ENCODE data around the gene MZF1. TPM values are rescaled to one million over a fixed set of nuclear protein-coding genes. Genes with fewer than 3 reads are reported as not detected.
"Not testable (repeated sequence)": the region's sequence is repeated elsewhere in the genome, so short reads cannot be mapped to it uniquely, and the experiment has no call there.

The MZF1 gene
- total RNA-seq = 10 to 100 TPM; 10.3 to 26.5 TPM
- 10 to 100 TPM; 37.7 to 51.7 TPM for polyA plus RNA-seq (ENCODE audit: insufficient read length in 2 of 2)
- long read RNA-seq, donor 1, transcript MZF1-207 (1 exons, 2,683 nt) = major isoform, 44 of 48 reads
- long read RNA-seq, donor 1, partial matches to known transcripts = 0 of 48 reads
- long read RNA-seq, donor 1, other reads (novel, unspliced or antisense) = 0 of 48 reads
- long read RNA-seq, donor 2, transcript MZF1-207 (1 exons, 2,683 nt) = major isoform, 24 of 25 reads
- long read RNA-seq, donor 2, partial matches to known transcripts = 0 of 25 reads
- long read RNA-seq, donor 2, other reads (novel, unspliced or antisense) = 0 of 25 reads
- long read RNA-seq, donor 3, transcript MZF1-207 (1 exons, 2,683 nt) = major isoform, 22 of 22 reads
- long read RNA-seq, donor 3, partial matches to known transcripts = 0 of 22 reads
- long read RNA-seq, donor 3, other reads (novel, unspliced or antisense) = 0 of 22 reads
- long read RNA-seq, donor 4, transcript MZF1-207 (1 exons, 2,683 nt) = major isoform, 43 of 78 reads
- long read RNA-seq, donor 4, partial matches to known transcripts = 27 of 78 reads
- long read RNA-seq, donor 4, other reads (novel, unspliced or antisense) = 6 of 78 reads

DNA sequence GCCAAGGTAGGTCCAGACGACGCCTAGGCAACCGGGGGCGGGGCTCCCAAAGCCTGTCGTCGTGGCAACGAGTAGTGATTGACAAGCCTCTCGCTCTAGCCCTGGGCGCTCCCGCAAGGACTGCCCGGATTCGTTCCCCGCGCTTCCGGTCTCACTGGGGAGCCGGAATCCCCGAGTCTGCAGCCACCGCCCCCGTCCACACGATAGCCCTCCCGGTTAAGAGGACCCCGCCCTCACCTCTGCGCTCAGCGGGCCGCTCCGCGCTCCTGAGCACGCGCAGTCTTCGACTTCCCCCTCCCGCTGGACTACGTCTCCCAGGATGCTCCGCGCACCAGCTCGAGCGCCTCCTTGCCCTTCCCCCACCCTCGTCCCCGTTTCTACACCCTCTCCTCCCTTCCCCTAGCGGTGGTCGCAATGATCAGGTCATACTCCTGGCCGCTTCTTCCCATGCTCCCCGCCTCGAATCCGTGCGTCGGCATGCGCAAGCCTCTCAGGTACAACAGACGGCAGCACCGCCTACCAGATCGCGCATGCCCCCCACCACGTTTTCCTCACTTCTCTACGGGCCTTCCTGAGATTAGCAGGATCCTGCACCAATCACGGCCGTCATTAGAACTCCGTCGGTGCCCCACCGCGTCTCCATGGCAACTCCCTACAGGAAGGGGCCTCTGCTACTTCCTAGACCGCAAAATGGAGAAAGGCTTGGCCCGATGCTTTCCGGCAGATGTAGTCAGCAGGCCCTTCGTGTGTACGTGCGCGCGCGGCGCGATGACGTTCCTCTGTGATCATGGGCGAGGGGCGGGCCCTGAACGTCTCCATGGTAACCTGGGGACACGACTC, at the start of gene MZF1:
Gene MZF1, minus strand, starts transcription at position 518 of the 840 bp plus-strand sequence. CDS start 1,946 bp downstream, outside the sequence.
- peak; percentile 99 to 100 (median 100) for DNase-seq (ENCODE audit: low read depth in 4 of 6, low spot score in 6 of 6)
- Histone ChIP-seq H3K4me1 (ENCODE audit: control insufficient read depth, insufficient read depth, low read length) (peaks cover 51% of the 10 kb centered on the region), H3K27me3 (ENCODE audit: control insufficient read depth, insufficient read depth, low read length) (no peaks in the 10 kb centered on the region), H3K36me3 (ENCODE audit: control insufficient read depth, insufficient read depth, low read length) (peaks cover 40% of the 10 kb centered on the region), H3K9me3 (ENCODE audit: control insufficient read depth, insufficient read depth, low read length) (no peaks in the 10 kb centered on the region), H3K4me3 (ENCODE audit: low read depth, low read length) (peak within 1 kb of the TSS; percentile 87), H3K27ac (ENCODE audit: low read depth, low read length) (peak within 1 kb of the TSS; percentile 99)
- WGBS (ENCODE audit: insufficient coverage) = under 1% methylated on average over 74 of the region's 75 CpGs

DNA sequence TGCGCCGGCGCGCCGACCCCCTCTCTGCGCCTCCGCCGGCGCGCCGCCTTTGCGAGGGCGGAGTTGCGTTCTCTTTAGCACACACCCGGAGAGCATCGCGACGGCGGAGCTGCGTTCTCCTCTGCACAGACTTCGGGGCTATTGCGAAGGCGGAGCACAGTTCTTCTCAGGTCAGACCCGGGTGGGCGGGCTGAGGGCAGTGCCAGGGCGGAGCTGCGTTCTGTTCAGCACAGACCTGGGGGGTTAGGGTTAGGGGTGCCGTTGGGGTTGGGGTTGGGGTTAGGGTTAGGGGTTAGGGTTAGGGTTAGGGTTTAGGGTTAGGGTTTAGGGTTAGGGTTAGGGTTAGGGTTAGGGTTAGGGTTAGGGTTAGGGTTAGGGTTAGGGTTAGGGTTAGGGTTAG, 34.1 kb upstream of the MZF1 start:
- not testable (repeated sequence) for DNase-seq (ENCODE audit: low read depth in 4 of 6, low spot score in 6 of 6); H3K4me3 ChIP-seq (ENCODE audit: low read depth, low read length); H3K27me3 ChIP-seq (ENCODE audit: control insufficient read depth, insufficient read depth, low read length); H3K9me3 ChIP-seq (ENCODE audit: control insufficient read depth, insufficient read depth, low read length); H3K27ac ChIP-seq (ENCODE audit: low read depth, low read length); H3K4me1 ChIP-seq (ENCODE audit: control insufficient read depth, insufficient read depth, low read length); H3K36me3 ChIP-seq (ENCODE audit: control insufficient read depth, insufficient read depth, low read length)
- WGBS (ENCODE audit: insufficient coverage) = 67% methylated on average over 15 of the region's 28 CpGs

DNA sequence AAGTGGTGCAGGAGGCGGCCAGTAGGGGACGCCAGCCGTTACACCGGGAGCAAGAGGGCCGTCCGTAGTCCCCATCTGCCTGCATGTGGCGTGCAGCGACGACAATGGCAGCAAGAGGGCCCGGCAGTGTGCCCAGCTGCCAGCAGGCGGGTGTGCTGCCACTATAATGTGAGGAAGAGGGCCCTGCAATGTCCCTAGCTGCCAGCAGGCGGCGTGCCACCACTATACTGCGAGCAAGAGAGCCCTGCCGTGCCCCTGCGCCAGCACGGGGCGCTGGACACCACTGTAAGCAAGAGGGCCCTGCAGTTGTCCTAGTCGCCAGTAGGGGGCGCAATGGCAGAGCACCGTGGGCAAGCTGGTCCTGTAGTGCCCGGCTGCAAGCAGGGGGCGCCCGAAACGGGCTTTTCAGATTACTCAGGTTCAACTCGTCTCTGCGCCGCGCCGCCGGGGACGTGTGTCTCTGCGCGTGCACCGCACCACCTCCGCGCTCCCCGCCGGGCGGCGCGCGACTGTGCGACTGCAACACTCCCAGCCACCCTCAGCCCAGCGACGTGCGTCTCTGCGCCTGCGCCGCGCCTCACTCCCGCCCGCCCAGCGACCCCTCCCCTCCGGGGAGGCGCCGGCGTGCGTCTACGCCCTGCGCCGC, 33.2 kb upstream of the MZF1 start:
- H3K4me1 ChIP-seq (ENCODE audit: control insufficient read depth, insufficient read depth, low read length); DNase-seq (ENCODE audit: low read depth in 4 of 6, low spot score in 6 of 6); H3K27me3 ChIP-seq (ENCODE audit: control insufficient read depth, insufficient read depth, low read length); H3K36me3 ChIP-seq (ENCODE audit: control insufficient read depth, insufficient read depth, low read length); H3K9me3 ChIP-seq (ENCODE audit: control insufficient read depth, insufficient read depth, low read length); H3K27ac ChIP-seq (ENCODE audit: low read depth, low read length); H3K4me3 ChIP-seq (ENCODE audit: low read depth, low read length): not testable (repeated sequence)
- WGBS (ENCODE audit: insufficient coverage) = 69% methylated on average over 42 of the region's 62 CpGs

DNA sequence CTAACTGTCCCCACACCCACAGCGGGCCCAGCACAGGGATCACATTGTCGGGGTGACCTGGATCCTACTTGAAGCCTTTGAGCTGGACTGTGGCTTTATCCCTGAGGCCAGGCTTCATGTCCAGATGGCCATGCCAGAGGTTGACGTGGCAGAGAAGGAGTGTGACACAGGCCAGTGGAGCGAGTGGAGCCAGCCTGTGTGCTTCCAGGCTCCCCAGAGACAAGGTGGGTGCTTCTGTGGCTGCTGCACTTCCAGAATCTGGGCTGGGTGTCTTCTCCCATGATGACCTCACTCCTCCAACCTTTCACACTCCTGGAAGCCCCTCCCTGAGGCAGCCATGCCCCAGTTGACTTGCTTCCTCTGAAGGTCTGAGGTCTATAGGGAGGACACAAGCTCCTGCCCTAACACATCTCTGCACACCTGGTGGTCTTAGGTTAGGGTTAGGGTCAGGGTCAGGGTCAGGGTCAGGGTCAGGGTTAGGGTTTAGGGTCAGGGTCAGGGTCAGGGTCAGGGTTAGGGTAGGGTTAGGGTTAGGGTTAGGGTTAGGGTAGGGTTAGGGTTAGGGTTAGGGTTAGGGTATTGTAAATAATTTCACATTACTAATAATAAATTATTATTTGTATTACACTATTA, 13.1 kb upstream of the MZF1 start:
- H3K4me3 ChIP-seq (ENCODE audit: low read depth, low read length) = no peak overlapping the region
- H3K27ac ChIP-seq (ENCODE audit: low read depth, low read length) = no peak overlapping the region
- no peak for DNase-seq (ENCODE audit: low read depth in 4 of 6, low spot score in 6 of 6)
- peaks cover 3% of the 10 kb centered on the region for H3K4me1 ChIP-seq (ENCODE audit: control insufficient read depth, insufficient read depth, low read length)
- H3K9me3 ChIP-seq (ENCODE audit: control insufficient read depth, insufficient read depth, low read length) = no peaks in the 10 kb centered on the region
- H3K27me3 ChIP-seq (ENCODE audit: control insufficient read depth, insufficient read depth, low read length) = no peaks in the 10 kb centered on the region
- H3K36me3 ChIP-seq (ENCODE audit: control insufficient read depth, insufficient read depth, low read length) = peaks cover 36% of the 10 kb centered on the region
- WGBS (ENCODE audit: insufficient coverage) = 92% methylated on average over 4 of the region's 4 CpGs

DNA sequence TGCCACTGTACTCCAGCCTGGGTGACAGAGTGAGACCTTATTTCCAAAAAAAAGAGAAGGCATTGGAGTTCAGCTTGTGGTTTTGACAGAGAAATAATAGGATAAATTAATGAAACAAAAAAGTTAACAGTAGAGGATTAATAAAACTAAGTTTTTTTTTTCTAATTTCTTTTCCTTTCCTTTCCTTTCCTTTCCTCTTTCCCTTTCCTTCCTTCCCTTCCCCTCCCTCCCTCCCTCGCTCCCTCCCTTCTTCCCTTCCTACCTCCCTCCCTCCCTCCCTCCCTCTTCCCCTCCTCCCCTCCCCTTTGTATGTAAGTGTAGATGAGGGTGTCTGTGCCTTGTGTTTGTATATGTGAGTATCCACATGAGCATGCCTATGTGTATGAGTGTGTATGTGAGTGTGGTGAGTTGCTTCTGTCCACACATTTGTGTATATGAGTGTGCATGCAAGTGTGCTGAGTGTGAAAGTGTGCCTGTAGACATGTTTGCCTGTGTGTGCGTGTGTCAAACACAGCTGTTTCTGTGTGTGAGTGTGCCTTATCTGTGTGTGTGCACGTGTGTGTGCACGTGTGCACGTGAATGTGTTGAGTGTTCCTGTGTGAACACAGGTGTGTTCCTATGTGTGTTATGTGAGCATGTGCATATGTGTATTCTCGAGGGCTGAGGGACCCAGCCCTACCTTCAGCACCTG, 12.5 kb upstream of the MZF1 start:
- no peaks in the 10 kb centered on the region for H3K9me3 ChIP-seq (ENCODE audit: control insufficient read depth, insufficient read depth, low read length)
- H3K4me3 ChIP-seq (ENCODE audit: low read depth, low read length) = no peak overlapping the region
- no peak overlapping the region for H3K27ac ChIP-seq (ENCODE audit: low read depth, low read length)
- no peak for DNase-seq (ENCODE audit: low read depth in 4 of 6, low spot score in 6 of 6)
- H3K4me1 ChIP-seq (ENCODE audit: control insufficient read depth, insufficient read depth, low read length) = peaks cover 6% of the 10 kb centered on the region
- H3K27me3 ChIP-seq (ENCODE audit: control insufficient read depth, insufficient read depth, low read length) = no peaks in the 10 kb centered on the region
- WGBS (ENCODE audit: insufficient coverage) = 63% methylated on average over 3 of the region's 6 CpGs
- peaks cover 38% of the 10 kb centered on the region for H3K36me3 ChIP-seq (ENCODE audit: control insufficient read depth, insufficient read depth, low read length)

DNA sequence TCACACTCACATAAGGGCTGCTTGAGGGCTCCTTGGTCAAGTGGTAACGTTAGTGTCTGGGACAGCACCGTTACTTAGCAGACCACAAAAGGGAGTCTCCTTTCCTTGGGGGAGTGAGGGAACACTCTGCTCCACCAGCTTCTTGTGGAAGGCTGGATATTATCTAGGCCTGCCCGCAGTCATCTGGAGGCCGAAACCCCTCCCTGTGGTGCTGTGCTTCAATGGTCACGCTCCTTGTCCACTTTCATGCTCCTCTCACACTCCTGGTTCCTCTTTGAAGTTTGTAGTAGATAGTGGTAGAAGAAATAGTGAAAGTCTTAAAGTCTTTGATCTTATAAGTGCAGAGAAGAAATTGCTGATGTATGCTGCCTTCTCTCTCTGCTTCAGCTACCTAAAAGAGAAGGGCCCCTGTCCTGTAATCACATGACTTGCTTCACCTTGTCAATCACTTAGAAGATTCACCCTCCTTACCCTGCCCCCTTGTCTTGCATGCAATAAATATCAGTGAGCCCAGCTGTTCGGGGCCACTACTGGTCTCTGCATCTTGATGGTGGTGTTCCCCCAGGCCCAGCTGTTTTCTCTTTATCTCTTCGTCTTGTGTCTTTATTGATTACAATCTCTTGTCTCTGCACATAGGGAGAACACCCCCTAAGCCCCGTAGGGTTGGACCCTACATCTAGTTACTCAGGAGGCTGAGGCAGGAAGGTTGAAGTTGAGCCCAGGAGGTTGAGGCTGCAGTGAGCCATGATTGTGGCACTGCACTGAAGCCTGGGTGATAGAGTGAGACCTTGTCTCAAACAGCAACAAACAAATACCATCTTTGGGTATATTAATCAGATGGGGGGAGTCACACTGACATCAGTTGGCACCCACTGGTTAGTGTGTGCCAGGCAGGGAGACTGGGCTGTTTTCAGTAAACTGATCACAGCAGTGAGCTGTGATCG, 11.6 kb upstream of the MZF1 start:
- Histone ChIP-seq H3K4me1 (ENCODE audit: control insufficient read depth, insufficient read depth, low read length) (peaks cover 6% of the 10 kb centered on the region), H3K36me3 (ENCODE audit: control insufficient read depth, insufficient read depth, low read length) (peaks cover 38% of the 10 kb centered on the region), H3K9me3 (ENCODE audit: control insufficient read depth, insufficient read depth, low read length) (no peaks in the 10 kb centered on the region), H3K27me3 (ENCODE audit: control insufficient read depth, insufficient read depth, low read length) (no peaks in the 10 kb centered on the region), H3K27ac (ENCODE audit: low read depth, low read length) (no peak overlapping the region), H3K4me3 (ENCODE audit: low read depth, low read length) (no peak overlapping the region)
- 87% methylated on average over 3 of the region's 9 CpGs for WGBS (ENCODE audit: insufficient coverage)
- DNase-seq (ENCODE audit: low read depth in 4 of 6, low spot score in 6 of 6) = no peak

DNA sequence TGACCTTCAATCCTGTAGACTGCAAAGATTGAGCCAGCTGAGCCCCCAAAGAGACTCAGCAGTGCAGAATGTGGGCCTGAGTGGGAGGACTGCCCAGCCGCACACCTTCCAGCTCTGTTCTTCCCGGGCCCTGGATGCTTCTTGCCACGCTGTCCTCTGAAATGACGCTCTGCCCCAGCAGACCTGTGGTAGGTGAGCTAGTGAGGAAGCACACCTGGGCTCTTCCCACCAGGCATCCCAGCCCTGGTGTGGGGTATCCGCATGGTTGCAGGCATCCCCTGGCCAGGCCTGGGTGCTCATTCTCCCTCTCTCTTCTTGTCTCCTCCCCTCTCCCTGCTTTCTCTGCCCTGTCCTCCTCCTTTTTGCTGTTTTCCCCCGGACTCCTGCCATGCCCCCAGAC, 9.8 kb upstream of the MZF1 start:
- DNase-seq (ENCODE audit: low read depth in 4 of 6, low spot score in 6 of 6) = no peak
- Histone ChIP-seq H3K4me1 (ENCODE audit: control insufficient read depth, insufficient read depth, low read length) (peaks cover 9% of the 10 kb centered on the region), H3K4me3 (ENCODE audit: low read depth, low read length) (no peak overlapping the region), H3K27ac (ENCODE audit: low read depth, low read length) (no peak overlapping the region), H3K27me3 (ENCODE audit: control insufficient read depth, insufficient read depth, low read length) (no peaks in the 10 kb centered on the region), H3K9me3 (ENCODE audit: control insufficient read depth, insufficient read depth, low read length) (no peaks in the 10 kb centered on the region), H3K36me3 (ENCODE audit: control insufficient read depth, insufficient read depth, low read length) (peaks cover 43% of the 10 kb centered on the region)
- 96% methylated on average over 6 of the region's 6 CpGs for WGBS (ENCODE audit: insufficient coverage)
